MCF 10A (cell line): ENCODE results near the gene IL17D. TPM values are rescaled to one million over a fixed set of nuclear protein-coding genes. Genes with fewer than 3 reads are reported as not detected.

ENCODE experiments used
- BruUV-seq: library from RNA; stranded (reverse); fragments of 400-500 nt; replicated peaks from 2 replicates; lab custom pipeline; 2021; lab: Mats Ljungman, UMichigan
- CTCF ChIA-PET: fragments of 300-600 bp; sonication (Branson Sonifier 250); formaldehyde crosslinking; extraction: SDS; loops from one replicate; lab custom pipeline; 2021; ENCODE audit warnings: antibody characterized with exemption, inconsistent platforms; lab: Yijun Ruan, JAX
- POLR2A ChIA-PET: fragments of 300-600, 350-650 bp; sonication (Branson Sonifier 250); formaldehyde crosslinking; extraction: SDS; loops from one replicate; lab custom pipeline; 2020; ENCODE audit warnings: antibody characterized with exemption, inconsistent platforms; lab: Yijun Ruan, JAX
- DNase-seq: peaks from one replicate; pipeline ENCODE4 v3.0.0-alpha.2; 2018; ENCODE audit not compliant: unreplicated experiment
- H3K27ac Mint-ChIP-seq: one replicate; pipeline ENCODE4 v1.8.0; 2022; ENCODE audit warnings: mild to moderate bottlenecking, low read depth, mixed read lengths; ENCODE audit not compliant: unreplicated experiment
- H3K27me3 Mint-ChIP-seq: one replicate; pipeline ENCODE4 v1.8.0; 2022; ENCODE audit warnings: mixed read lengths; ENCODE audit not compliant: insufficient read depth, unreplicated experiment
- H3K36me3 Mint-ChIP-seq: one replicate; pipeline ENCODE4 v1.8.0; 2022; ENCODE audit warnings: mild to moderate bottlenecking, moderate library complexity, mixed read lengths; ENCODE audit not compliant: insufficient read depth, unreplicated experiment
- H3K4me1 Mint-ChIP-seq: one replicate; pipeline ENCODE4 v1.8.0; 2022; ENCODE audit warnings: mixed read lengths; ENCODE audit not compliant: insufficient read depth, unreplicated experiment
- H3K4me3 Mint-ChIP-seq: one replicate; pipeline ENCODE4 v1.8.0; 2022; ENCODE audit warnings: mild to moderate bottlenecking, moderate library complexity, mixed read lengths; ENCODE audit not compliant: unreplicated experiment
- H3K9me3 Mint-ChIP-seq: one replicate; pipeline ENCODE4 v1.8.0; 2022; ENCODE audit warnings: mixed read lengths; ENCODE audit not compliant: unreplicated experiment
- CTCF ChIP-seq: fragments of 200-600 bp; IDR thresholded peaks from one replicate; pipeline ENCODE4 v1.8.0; 2022; ENCODE audit warnings: antibody characterized with exemption, mild to moderate bottlenecking; ENCODE audit not compliant: unreplicated experiment
- intact Hi-C: fragments of 100-400 bp; cut with micrococcal nuclease; formaldehyde crosslinking; loops from 2 replicates; pipeline ENCODE4 v1.14.1; 2022
- total RNA-seq: library from RNA; stranded (reverse); gene quantifications from 2 replicates; pipeline ENCODE4 v1.2.3, GENCODE V29; 2022

The IL17D gene
- total RNA-seq, 1 experiment from 2014 or later = 0.54 TPM

GRCh38 chr13:20664351-20664750 lies 39.1 kb upstream of the IL17D start:
- DNase-seq = no peak
- Mint-ChIP-seq H3K36me3 (peaks cover under 1% of the 10 kb centered on the region), H3K9me3 (no peaks in the 10 kb centered on the region), H3K4me3 (no peak overlapping the region), H3K4me1 (no peaks in the 10 kb centered on the region), H3K27ac (no peak overlapping the region), H3K27me3 (no peaks in the 10 kb centered on the region)
- intact Hi-C loops = no loop called here
- no TSS peak for BruUV-seq
- CTCF ChIA-PET = no interaction called here
- POLR2A ChIA-PET = no interaction called here
- no peak for TF ChIP-seq CTCF

GRCh38 chr13:20666948-20667347 lies 36.6 kb upstream of the IL17D start:
- TF ChIP-seq CTCF = no peak
- POLR2A ChIA-PET = no interaction called here
- no TSS peak for BruUV-seq

GRCh38 chr13:20667857-20668437 lies 35.6 kb upstream of the IL17D start:
- ChIA-PET POLR2A (interaction anchor here (0.7 kb wide), 1 partner anchor 499 kb away, joined by 3 read pairs; no protein-coding TSS in a partner anchor), CTCF (interaction anchor here (0.5 to 0.7 kb wide), 3 partner anchors 105 to 662 kb away, joined by 3 to 4 read pairs (median 3); no protein-coding TSS in a partner anchor)
- intact Hi-C loops = no loop called here
- Mint-ChIP-seq H3K4me3 (no peak overlapping the region), H3K4me1 (no peaks in the 10 kb centered on the region), H3K27me3 (no peaks in the 10 kb centered on the region), H3K9me3 (no peaks in the 10 kb centered on the region), H3K27ac (no peak overlapping the region), H3K36me3 (peaks cover 8% of the 10 kb centered on the region)
- no TSS peak for BruUV-seq
- TF ChIP-seq CTCF = no peak
- no peak for DNase-seq

More at GRCh38 chr13:20666948-20667347, 36.6 kb upstream of the IL17D start:
- H3K9me3 Mint-ChIP-seq = no peaks in the 10 kb centered on the region
- H3K4me1 Mint-ChIP-seq = no peaks in the 10 kb centered on the region
- H3K4me3 Mint-ChIP-seq = no peak overlapping the region
- H3K27ac Mint-ChIP-seq = no peak overlapping the region
- intact Hi-C loops = no loop called here
- CTCF ChIA-PET = no interaction called here
- no peaks in the 10 kb centered on the region for H3K27me3 Mint-ChIP-seq
- H3K36me3 Mint-ChIP-seq = peaks cover 8% of the 10 kb centered on the region
- DNase-seq = no peak

GRCh38 chr13:20669162-20669561 lies 34.3 kb upstream of the IL17D start:
- CTCF ChIA-PET = no interaction called here
- no peak for TF ChIP-seq CTCF
- intact Hi-C loops = no loop called here
- no peak overlapping the region for H3K4me3 Mint-ChIP-seq
- no peak for DNase-seq
- no peak overlapping the region for H3K27ac Mint-ChIP-seq
- no peaks in the 10 kb centered on the region for H3K9me3 Mint-ChIP-seq
- peaks cover 8% of the 10 kb centered on the region for H3K36me3 Mint-ChIP-seq
- BruUV-seq = no TSS peak
- no peaks in the 10 kb centered on the region for H3K27me3 Mint-ChIP-seq
- POLR2A ChIA-PET = no interaction called here
- no peaks in the 10 kb centered on the region for H3K4me1 Mint-ChIP-seq
